Sigmoid colon (tissue), 4 donors: Measurements from ENCODE around the gene NOP56.

Experiments used
- POLR2A ChIP-seq, 2 donors: fragments of 450-650 bp; IDR thresholded peaks; one replicate each; pipeline ENCODE4 v1.6.1; 2016; ENCODE audit warnings: antibody characterized with exemption in 2 of 2, mild to moderate bottlenecking in 2 of 2, moderate library complexity in 2 of 2
- POLR2AphosphoS5 ChIP-seq, 4 donors: sonication (generic); formaldehyde crosslinking; IDR thresholded peaks; one replicate each; pipeline ENCODE4 v1.6.1; 2017; ENCODE audit warnings: antibody characterized with exemption in 4 of 4
- TF ChIP-seq, protein P1 (sequence below), 4 experiments: fragments of 450-650 bp in 3 of 4; fragments of 200-600 bp in 1 of 4; IDR thresholded peaks; one replicate each; pipeline ENCODE4 v1.5.1; 2016 to 2019; ENCODE audit warnings: antibody characterized with exemption in 4 of 4, mild to moderate bottlenecking in 3 of 4, moderate library complexity in 2 of 4

DNA sequence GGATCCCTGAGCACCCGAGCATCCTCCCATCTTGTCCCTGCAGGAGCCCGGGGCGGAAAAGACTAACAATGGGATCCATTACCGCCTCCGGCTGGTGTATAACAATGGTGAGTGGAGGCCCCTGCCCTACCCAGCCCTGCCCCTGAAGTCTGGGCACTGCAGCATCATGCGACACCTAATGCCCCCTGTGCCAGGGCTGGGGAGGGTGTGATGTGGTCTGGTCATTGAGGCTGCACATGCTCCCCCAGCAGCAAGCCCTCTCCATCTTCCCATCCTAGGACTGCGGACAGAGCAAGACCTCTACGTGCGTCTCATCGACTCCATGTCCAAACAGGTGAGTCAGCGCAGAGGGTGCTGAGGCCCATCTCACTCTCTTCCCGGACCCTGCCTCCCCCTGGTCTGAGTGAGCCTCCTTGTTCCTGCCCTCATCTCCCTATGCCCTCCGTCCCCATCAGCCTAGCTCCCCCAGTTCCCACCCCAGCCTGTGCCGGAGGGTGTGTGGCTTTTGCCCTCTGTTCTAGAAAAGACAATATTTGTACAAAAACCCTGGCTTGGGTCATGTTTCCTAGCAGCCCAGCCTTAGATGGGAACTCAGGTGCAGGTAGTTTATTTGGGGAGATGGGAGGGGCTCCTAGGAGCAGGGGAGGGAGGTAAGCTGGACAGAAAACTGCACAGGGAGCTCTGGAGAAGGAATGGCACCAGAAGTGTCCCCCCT is 53.7 kb downstream of the NOP56 start:
- TF ChIP-seq POLR2A (IDR thresholded peaks at IDR 0.05) (no peak), POLR2AphosphoS5 (IDR thresholded peaks at IDR 0.05) (no peak)
- TF ChIP-seq, protein P1, sequence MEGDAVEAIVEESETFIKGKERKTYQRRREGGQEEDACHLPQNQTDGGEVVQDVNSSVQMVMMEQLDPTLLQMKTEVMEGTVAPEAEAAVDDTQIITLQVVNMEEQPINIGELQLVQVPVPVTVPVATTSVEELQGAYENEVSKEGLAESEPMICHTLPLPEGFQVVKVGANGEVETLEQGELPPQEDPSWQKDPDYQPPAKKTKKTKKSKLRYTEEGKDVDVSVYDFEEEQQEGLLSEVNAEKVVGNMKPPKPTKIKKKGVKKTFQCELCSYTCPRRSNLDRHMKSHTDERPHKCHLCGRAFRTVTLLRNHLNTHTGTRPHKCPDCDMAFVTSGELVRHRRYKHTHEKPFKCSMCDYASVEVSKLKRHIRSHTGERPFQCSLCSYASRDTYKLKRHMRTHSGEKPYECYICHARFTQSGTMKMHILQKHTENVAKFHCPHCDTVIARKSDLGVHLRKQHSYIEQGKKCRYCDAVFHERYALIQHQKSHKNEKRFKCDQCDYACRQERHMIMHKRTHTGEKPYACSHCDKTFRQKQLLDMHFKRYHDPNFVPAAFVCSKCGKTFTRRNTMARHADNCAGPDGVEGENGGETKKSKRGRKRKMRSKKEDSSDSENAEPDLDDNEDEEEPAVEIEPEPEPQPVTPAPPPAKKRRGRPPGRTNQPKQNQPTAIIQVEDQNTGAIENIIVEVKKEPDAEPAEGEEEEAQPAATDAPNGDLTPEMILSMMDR (IDR thresholded peaks at IDR 0.05) = no peak
